PFSK-1 (cell line): ENCODE data around the gene PLEKHG4B.

Source experiments
- FOXP2 ChIP-seq: optimal IDR thresholded peaks from 2 replicates; pipeline ENCODE3; 2011; ENCODE audit warnings: borderline replicate concordance, control low read depth, inconsistent platforms; ENCODE audit not compliant: insufficient read depth; ENCODE audit errors: extremely low read length, extremely low read depth
- POLR2AphosphoS5 ChIP-seq: IDR thresholded peaks from 2 replicates; pipeline ENCODE4 v1.6.1; 2012; ENCODE audit warnings: low read depth, mild to moderate bottlenecking, control low read depth, low read length, moderate library complexity
- REST ChIP-seq, 2 experiments: IDR thresholded peaks; 2 replicates each; pipeline versions ENCODE4 v1.6.1 to v1.8.0; 2011 to 2012; ENCODE audit warnings: low read depth in 2 of 2, low read length in 2 of 2, control low read depth in 1 of 2, inconsistent platforms in 1 of 2, mild to moderate bottlenecking in 1 of 2, moderate library complexity in 1 of 2; ENCODE audit not compliant: insufficient read depth in 1 of 2
- SIN3A ChIP-seq: IDR thresholded peaks from 2 replicates; pipeline ENCODE4 v1.6.1; 2012; ENCODE audit warnings: mild to moderate bottlenecking, low read length, moderate library complexity, borderline replicate concordance; ENCODE audit not compliant: insufficient read depth
- TAF1 ChIP-seq: IDR thresholded peaks from 2 replicates; pipeline ENCODE4 v1.6.1; 2012; ENCODE audit warnings: low read length, control low read depth, borderline replicate concordance; ENCODE audit not compliant: insufficient read depth

DNA sequence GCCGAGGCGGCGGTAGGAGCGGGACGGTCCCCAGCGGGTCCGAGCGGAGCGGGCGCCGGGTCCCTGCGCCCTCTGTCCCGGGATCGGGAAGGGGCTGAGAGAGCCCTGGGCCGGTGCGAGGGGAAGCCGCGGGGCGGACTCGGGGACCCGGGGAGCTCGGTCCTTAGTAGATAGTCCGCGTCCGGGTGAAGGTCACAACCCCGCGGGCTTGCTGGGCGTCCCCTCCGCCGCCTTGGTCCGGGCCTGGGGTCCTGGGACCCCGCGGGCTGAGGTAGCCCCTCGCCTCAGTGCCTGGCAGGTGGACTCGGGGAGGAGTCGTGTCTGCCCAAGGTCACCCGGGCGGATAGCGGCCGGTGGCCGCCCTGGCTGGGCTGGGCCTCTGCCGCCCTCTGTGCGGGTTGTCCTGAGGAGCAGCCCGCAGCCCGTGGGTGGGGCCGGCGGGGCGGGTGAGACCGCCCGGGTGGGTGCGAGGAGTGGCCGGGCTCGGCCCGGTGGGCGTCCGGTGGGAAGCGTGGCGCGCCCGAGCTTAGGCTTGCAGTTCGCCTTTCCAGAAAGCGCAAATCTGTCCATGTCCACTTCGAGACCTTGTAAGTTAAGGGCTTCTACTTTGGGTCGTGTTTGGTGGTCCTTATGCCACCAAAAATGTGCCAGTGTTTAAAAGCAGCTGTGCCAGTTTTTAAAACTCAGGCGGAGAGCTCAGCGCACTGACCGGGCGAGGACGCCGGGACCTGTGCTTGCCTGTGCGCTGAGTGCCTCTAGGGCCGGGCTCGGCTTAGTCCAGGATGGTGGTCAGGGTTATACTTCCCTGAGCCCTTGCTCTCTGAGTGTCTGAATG, 126.7 kb downstream of the PLEKHG4B start:
- TF ChIP-seq POLR2AphosphoS5 (no peak), TAF1 (no peak), REST (IDR thresholded peaks at IDR 0.05; ENCODE audit: insufficient read depth in 1 of 2, low read depth in 2 of 2, low read length in 2 of 2) (no peak), SIN3A (no peak; the same call in 1 of the 2 replicates), FOXP2 (no peak)
